WTC11 (cell line): Measurements from ENCODE around the gene KDM2B. TPM values are rescaled to one million over a fixed set of nuclear protein-coding genes. Genes with fewer than 3 reads are reported as not detected.
A peak's percentile ranks its signal among the peaks of the same experiment; 100 is the strongest.

ENCODE experiments used
- ATAC-seq: fragments of 200-7000 bp; cut with Tn5 transposase; 2 replicates; pipeline ENCODE4 v1.10.0; 2021; ENCODE audit warnings: mild to moderate bottlenecking, moderate library complexity
- CTCF ChIA-PET: fragments of 300-600 bp; sonication (Branson Sonifier 250); formaldehyde crosslinking; loops from one replicate; lab custom pipeline; 2021; ENCODE audit warnings: antibody characterized with exemption; lab: Charles Lee
- POLR2A ChIA-PET: fragments of 350-600 bp; sonication (Branson Sonifier 250); formaldehyde crosslinking; loops from one replicate; lab custom pipeline; 2021; ENCODE audit warnings: antibody characterized with exemption; lab: Charles Lee
- DNase-seq: peaks from one replicate; pipeline ENCODE4 v3.0.0; 2021; ENCODE audit warnings: low spot score
- H3K27ac Mint-ChIP-seq: 2 replicates; pipeline ENCODE4 v1.8.0; 2021; ENCODE audit warnings: mixed read lengths
- H3K27me3 Mint-ChIP-seq: 2 replicates; pipeline ENCODE4 v1.8.0; 2021; ENCODE audit warnings: low read depth, mild to moderate bottlenecking, moderate library complexity, mixed read lengths
- H3K36me3 Mint-ChIP-seq: 2 replicates; pipeline ENCODE4 v1.8.0; 2021; ENCODE audit warnings: mixed read lengths
- H3K4me1 Mint-ChIP-seq: 2 replicates; pipeline ENCODE4 v1.8.0; 2022; ENCODE audit warnings: mixed read lengths
- H3K4me3 Mint-ChIP-seq: 2 replicates; pipeline ENCODE4 v1.8.0; 2021; ENCODE audit warnings: mild to moderate bottlenecking, moderate library complexity, mixed read lengths
- H3K9me3 Mint-ChIP-seq: 2 replicates; pipeline ENCODE4 v1.8.0; 2021; ENCODE audit warnings: mixed read lengths
- ATF6 ChIP-seq: sonication (generic); formaldehyde crosslinking; IDR thresholded peaks from 2 replicates; pipeline ENCODE4 v1.8.1; 2023; ENCODE audit warnings: mild to moderate bottlenecking, missing genetic modification reagents
- E2F4 ChIP-seq: sonication (generic); formaldehyde crosslinking; IDR thresholded peaks from 2 replicates; pipeline ENCODE4 v1.8.1; 2022; ENCODE audit warnings: low read depth, mild to moderate bottlenecking, moderate library complexity, missing genetic modification reagents, borderline replicate concordance
- EMX1 ChIP-seq: fragments of 250-450 bp; sonication (Bioruptor Pico); IDR thresholded peaks from 2 replicates; pipeline ENCODE4 v1.8.0; 2021; ENCODE audit warnings: mild to moderate bottlenecking
- ERG ChIP-seq: fragments of 250-450 bp; sonication (Bioruptor Pico); IDR thresholded peaks from 2 replicates; pipeline ENCODE4 v1.8.0; 2021; ENCODE audit warnings: mild to moderate bottlenecking
- ESRRA ChIP-seq: sonication (generic); formaldehyde crosslinking; IDR thresholded peaks from 2 replicates; pipeline ENCODE4 v1.8.1; 2022; ENCODE audit warnings: mild to moderate bottlenecking, missing genetic modification reagents, borderline replicate concordance
- FOXJ3 ChIP-seq: sonication (generic); formaldehyde crosslinking; IDR thresholded peaks from 2 replicates; pipeline ENCODE4 v1.9.0; 2021; ENCODE audit warnings: missing genetic modification reagents, mild to moderate bottlenecking, borderline replicate concordance
- FOXK1 ChIP-seq: sonication (generic); formaldehyde crosslinking; IDR thresholded peaks from 2 replicates; pipeline ENCODE4 v1.8.0; 2022; ENCODE audit warnings: mild to moderate bottlenecking, moderate library complexity, missing genetic modification reagents
- FOXP1 ChIP-seq: sonication (generic); formaldehyde crosslinking; IDR thresholded peaks from 2 replicates; pipeline ENCODE4 v1.8.0; 2022; ENCODE audit warnings: missing genetic modification reagents, mild to moderate bottlenecking, moderate library complexity, borderline replicate concordance
- IRF1 ChIP-seq: sonication (generic); formaldehyde crosslinking; IDR thresholded peaks from 2 replicates; pipeline ENCODE4 v1.8.0; 2023; ENCODE audit warnings: missing genetic modification reagents
- IRF2 ChIP-seq: sonication (generic); formaldehyde crosslinking; IDR thresholded peaks from 2 replicates; pipeline ENCODE4 v1.8.0; 2022; ENCODE audit warnings: low read depth, missing genetic modification reagents, borderline replicate concordance
- KAT7 ChIP-seq: sonication (generic); formaldehyde crosslinking; IDR thresholded peaks from 2 replicates; pipeline ENCODE4 v1.8.1; 2023; ENCODE audit warnings: missing genetic modification reagents, mild to moderate bottlenecking, borderline replicate concordance
- NFE2L1 ChIP-seq: sonication (generic); formaldehyde crosslinking; IDR thresholded peaks from 2 replicates; pipeline ENCODE4 v1.8.1; 2023; ENCODE audit warnings: missing genetic modification reagents
- NR1H2 ChIP-seq: sonication (generic); formaldehyde crosslinking; IDR thresholded peaks from 2 replicates; pipeline ENCODE4 v1.9.0; 2021; ENCODE audit warnings: mild to moderate bottlenecking, moderate library complexity, missing genetic modification reagents
- RELA ChIP-seq: sonication (generic); formaldehyde crosslinking; IDR thresholded peaks from 2 replicates; pipeline ENCODE4 v1.8.1; 2022; ENCODE audit warnings: missing genetic modification reagents, mild to moderate bottlenecking, borderline replicate concordance
- SMAD4 ChIP-seq: sonication (generic); formaldehyde crosslinking; IDR thresholded peaks from 2 replicates; pipeline ENCODE4 v1.8.0; 2022; ENCODE audit warnings: mild to moderate bottlenecking, missing genetic modification reagents
- SOX15 ChIP-seq: fragments of 250-450 bp; sonication (Bioruptor Pico); IDR thresholded peaks from 2 replicates; pipeline ENCODE4 v1.9.0; 2021; ENCODE audit warnings: mild to moderate bottlenecking
- TCF7 ChIP-seq: sonication (generic); formaldehyde crosslinking; IDR thresholded peaks from 2 replicates; pipeline ENCODE4 v1.8.0; 2022; ENCODE audit warnings: mild to moderate bottlenecking, low read depth, missing genetic modification reagents, moderate library complexity
- TEAD1 ChIP-seq: sonication (generic); formaldehyde crosslinking; IDR thresholded peaks from 2 replicates; pipeline ENCODE4 v1.8.0; 2022; ENCODE audit warnings: mild to moderate bottlenecking, missing genetic modification reagents
- ZBTB43 ChIP-seq: sonication (generic); formaldehyde crosslinking; IDR thresholded peaks from 2 replicates; pipeline ENCODE4 v1.8.1; 2023; ENCODE audit warnings: mild to moderate bottlenecking, missing genetic modification reagents
- ZNF232 ChIP-seq: sonication (generic); formaldehyde crosslinking; IDR thresholded peaks from 2 replicates; pipeline ENCODE4 v1.8.0; 2022; ENCODE audit warnings: mild to moderate bottlenecking, missing genetic modification reagents
- ZNF396 ChIP-seq: fragments of 250-450 bp; sonication (Bioruptor Pico); IDR thresholded peaks from 2 replicates; pipeline ENCODE4 v1.8.0; 2021; ENCODE audit warnings: mild to moderate bottlenecking, moderate library complexity, borderline replicate concordance
- ZSCAN18 ChIP-seq: fragments of 250-450 bp; sonication (Bioruptor Pico); IDR thresholded peaks from 2 replicates; pipeline ENCODE4 v2.1.2; 2022; ENCODE audit warnings: mild to moderate bottlenecking, moderate library complexity
- total RNA-seq: library from RNA; stranded (reverse); gene quantifications from 3 replicates; pipeline ENCODE4 v1.2.3, GENCODE V29; 2021

The KDM2B gene
- total RNA-seq, 1 experiment from 2014 or later = 147 TPM

- ChIA-PET POLR2A (interaction anchor here (1.3 kb wide), 1 partner anchor 13 kb away, joined by 5 read pairs; no protein-coding TSS in a partner anchor), CTCF (interaction anchor here (0.6 to 2.1 kb wide), 2 partner anchors 18 to 31 kb away, joined by 5 to 7 read pairs; no protein-coding TSS in a partner anchor)
Observed at GRCh38 chr12:121570467-121571283, 10.1 kb downstream of the KDM2B start.

GRCh38 chr12:121568971-121569751, 11.7 kb downstream of the KDM2B start:
- H3K27me3 Mint-ChIP-seq = no peaks in the 10 kb centered on the region
- H3K4me3 Mint-ChIP-seq = no peak overlapping the region
- CTCF ChIA-PET = interaction anchor here (0.6 to 2.1 kb wide), 3 partner anchors 8 to 54 kb away, joined by 3 to 7 read pairs (median 4); no protein-coding TSS in a partner anchor
- peaks cover 8% of the 10 kb centered on the region for H3K4me1 Mint-ChIP-seq
- DNase-seq = no peak
- POLR2A ChIA-PET = interaction anchor here (0.6 to 1.0 kb wide), 3 partner anchors 9 to 99 kb away, joined by 3 read pairs; no protein-coding TSS in a partner anchor
- TF ChIP-seq FOXK1 (CRISPR knock-in tag) = no peak
- H3K36me3 Mint-ChIP-seq = peaks cover 69% of the 10 kb centered on the region
- H3K9me3 Mint-ChIP-seq = no peaks in the 10 kb centered on the region
- ATAC-seq = peak; percentile 43
- H3K27ac Mint-ChIP-seq = peak overlapping the region; percentile 78; the same call in 1 of the 2 replicates

More at GRCh38 chr12:121570467-121571283, 10.1 kb downstream of the KDM2B start:
- no peaks in the 10 kb centered on the region for H3K9me3 Mint-ChIP-seq
- H3K4me3 Mint-ChIP-seq = no peak overlapping the region
- peaks cover 22% of the 10 kb centered on the region for H3K4me1 Mint-ChIP-seq
- TF ChIP-seq ZBTB43 = no peak
- TF ChIP-seq TCF7 = no peak
- TF ChIP-seq EMX1 = no peak
- TF ChIP-seq RELA = no peak
- no peak for TF ChIP-seq FOXP1 (CRISPR knock-in tag)
- TF ChIP-seq ATF6 (CRISPR knock-in tag) = no peak
- no peak for TF ChIP-seq TEAD1 (CRISPR knock-in tag)
- H3K27ac Mint-ChIP-seq = peak overlapping the region; percentile 51
- DNase-seq (no peak), ATAC-seq (no peak)
- H3K36me3 Mint-ChIP-seq = peaks cover 73% of the 10 kb centered on the region
- no peaks in the 10 kb centered on the region for H3K27me3 Mint-ChIP-seq

GRCh38 chr12:121568518-121568917, 12.3 kb downstream of the KDM2B start:
- no peak overlapping the region for H3K4me3 Mint-ChIP-seq
- peaks cover 5% of the 10 kb centered on the region for H3K4me1 Mint-ChIP-seq
- CTCF ChIA-PET = interaction anchor here (0.6 to 2.1 kb wide), 3 partner anchors 9 to 55 kb away, joined by 3 to 7 read pairs (median 4); no protein-coding TSS in a partner anchor

More at GRCh38 chr12:121568518-121568917, 12.3 kb downstream of the KDM2B start:
- ATAC-seq = no peak
- Mint-ChIP-seq H3K9me3 (no peaks in the 10 kb centered on the region), H3K36me3 (peaks cover 69% of the 10 kb centered on the region), H3K27me3 (no peaks in the 10 kb centered on the region), H3K27ac (peak overlapping the region; percentile 93)
- DNase-seq = no peak
- POLR2A ChIA-PET = interaction anchor here (0.6 to 1.0 kb wide), 3 partner anchors 8 to 100 kb away, joined by 3 read pairs; no protein-coding TSS in a partner anchor
- TF ChIP-seq ZNF396 (CRISPR knock-in tag) (no peak), SOX15 (CRISPR knock-in tag) (no peak), FOXJ3 (CRISPR knock-in tag) (no peak), IRF1 (CRISPR knock-in tag) (no peak), ZNF232 (CRISPR knock-in tag) (no peak), NR1H2 (no peak), ZSCAN18 (CRISPR knock-in tag) (no peak), NFE2L1 (CRISPR knock-in tag) (no peak), IRF2 (CRISPR knock-in tag) (no peak), E2F4 (CRISPR knock-in tag) (no peak), KAT7 (no peak), ERG (CRISPR knock-in tag) (no peak), ESRRA (CRISPR knock-in tag) (no peak), SMAD4 (CRISPR knock-in tag) (no peak)
